ENCODE measurements around the gene GINS1.
"Not testable (repeated sequence)": the region's sequence is repeated elsewhere in the genome, so short reads cannot be mapped to it uniquely, and the experiment has no call there.

GINS1 gene

GRCh38 chr20:25457886-25458680 lies 50.6 kb downstream of the GINS1 start:
- DNase-seq: no peak

GRCh38 chr20:25459111-25459830 lies 51.8 kb downstream of the GINS1 start:
- no peak for DNase-seq

GRCh38 chr20:25459916-25460535 lies 52.6 kb downstream of the GINS1 start:
- DNase-seq: no peak

DNA sequence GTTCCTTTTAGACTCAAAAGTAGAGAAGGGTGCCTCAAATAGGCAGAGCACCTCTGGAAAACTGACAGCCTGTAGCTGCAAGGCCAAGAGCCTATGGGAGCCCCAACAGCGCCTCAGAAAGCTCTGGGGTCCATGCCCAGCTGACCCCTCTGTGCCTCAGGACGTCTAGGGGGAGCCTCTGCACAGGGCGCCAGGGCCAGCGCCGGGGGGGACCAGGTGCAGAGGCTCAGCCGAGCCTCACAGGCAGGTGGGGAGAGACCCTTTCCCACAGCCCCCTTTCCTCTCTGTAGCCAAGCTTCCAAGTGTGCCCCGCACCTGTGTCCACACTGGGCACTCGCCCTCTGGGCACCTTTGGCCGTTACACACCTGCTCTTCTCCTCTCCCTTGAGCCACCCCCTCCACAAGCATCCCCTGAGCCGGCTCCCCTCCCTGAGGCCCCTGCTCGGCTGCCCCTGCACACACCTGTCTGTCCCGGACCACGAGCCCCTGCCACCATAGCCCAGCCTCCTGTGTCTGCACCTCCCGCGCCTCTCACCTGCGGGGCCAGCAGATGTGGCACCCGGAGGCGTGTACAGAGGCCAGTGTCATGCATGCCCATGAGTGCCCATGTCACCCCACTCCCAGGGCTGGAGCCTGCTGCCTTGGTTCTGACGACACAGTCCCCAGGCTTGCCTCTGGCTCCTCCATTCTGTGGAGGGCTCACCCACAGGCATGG lies 53.2 kb downstream of the GINS1 start:
- no peak for DNase-seq

DNA sequence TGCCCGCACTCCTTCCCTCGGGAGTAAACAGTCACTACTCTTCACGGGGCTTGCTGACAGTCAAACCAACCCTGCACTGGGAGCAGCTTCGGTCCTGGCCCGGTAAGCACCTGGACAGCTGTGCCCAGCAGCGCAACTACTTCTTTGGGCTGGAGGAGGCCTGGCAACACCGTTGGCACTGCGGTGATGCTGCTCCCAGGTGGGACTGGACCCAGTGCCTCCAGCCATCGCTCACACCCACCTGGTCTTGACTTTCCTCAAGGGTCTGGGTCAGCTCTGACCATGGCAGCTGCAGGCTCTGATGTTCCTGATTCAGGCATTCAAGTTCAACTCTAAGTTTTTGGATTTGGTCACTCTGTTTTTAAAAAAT lies 53.8 kb downstream of the GINS1 start:
- DNase-seq: no peak

GRCh38 chr20:25461786-25462545 lies 54.5 kb downstream of the GINS1 start:
- no peak for DNase-seq

- DNase-seq: no peak
These were observed 57.2 kb downstream of the GINS1 start for GRCh38 chr20:25464501-25465242.

DNA sequence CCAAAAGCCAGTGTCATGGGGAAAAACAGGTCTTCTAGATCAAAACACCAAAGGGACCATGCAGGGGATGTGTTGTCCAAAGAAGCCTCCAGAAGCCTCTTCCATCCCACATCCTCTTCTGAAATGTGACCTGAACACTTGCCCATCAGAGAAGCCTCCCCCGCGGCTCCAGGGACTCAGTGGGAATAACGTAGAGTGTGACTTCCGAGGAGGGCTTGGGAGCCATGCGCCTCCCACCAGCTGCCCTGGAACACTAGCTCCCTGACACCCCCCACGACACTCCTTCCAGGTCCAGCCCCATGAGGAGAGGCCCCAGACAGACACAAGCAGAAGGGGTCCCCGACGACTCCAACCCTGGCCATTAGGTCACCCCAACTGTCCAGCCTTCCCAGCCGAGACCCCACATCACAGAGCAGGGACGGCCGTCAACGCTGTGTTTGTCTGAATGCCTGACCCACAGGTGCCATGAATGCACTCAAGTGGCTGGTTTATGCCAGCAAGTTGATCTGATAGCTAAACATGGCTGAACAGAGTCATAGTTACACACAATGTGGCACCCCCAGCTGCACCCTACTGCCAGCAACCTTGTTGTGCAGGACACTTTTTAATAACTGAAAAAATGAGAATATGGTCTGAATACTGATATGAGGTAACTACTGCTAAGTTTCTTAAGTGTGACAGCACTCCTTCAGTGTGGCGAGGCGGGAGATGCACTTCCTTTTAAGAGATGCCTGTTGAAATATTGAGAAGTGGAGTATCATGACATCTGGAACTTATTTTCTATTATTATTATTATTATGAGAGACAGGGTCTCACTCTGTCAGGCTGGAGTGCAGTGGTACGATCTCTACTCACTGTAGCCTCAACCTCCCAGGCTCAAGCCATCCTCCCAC lies 58.0 kb downstream of the GINS1 start:
- no peak for DNase-seq

GRCh38 chr20:25466846-25467245 lies 59.4 kb downstream of the GINS1 start:
- no peak for DNase-seq

DNA sequence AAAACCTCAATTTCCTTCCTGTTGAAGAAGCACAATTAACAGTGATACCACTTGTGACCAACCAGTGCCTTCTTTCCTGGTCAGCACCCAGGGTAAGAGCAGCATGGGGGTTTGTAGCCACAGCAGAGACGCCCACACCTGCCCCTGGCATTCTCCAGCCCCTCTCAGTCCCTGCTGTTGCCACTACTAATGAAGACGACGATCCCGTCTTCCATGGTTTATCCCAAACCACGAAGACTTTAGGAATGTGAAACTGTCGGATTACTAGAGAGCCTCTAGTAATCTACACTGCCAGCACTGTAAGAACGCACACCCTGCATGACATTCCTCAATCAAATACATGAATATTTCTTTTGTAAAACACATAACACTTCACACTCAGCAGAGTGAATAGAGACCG lies 60.0 kb downstream of the GINS1 start:
- no peak for DNase-seq

DNA sequence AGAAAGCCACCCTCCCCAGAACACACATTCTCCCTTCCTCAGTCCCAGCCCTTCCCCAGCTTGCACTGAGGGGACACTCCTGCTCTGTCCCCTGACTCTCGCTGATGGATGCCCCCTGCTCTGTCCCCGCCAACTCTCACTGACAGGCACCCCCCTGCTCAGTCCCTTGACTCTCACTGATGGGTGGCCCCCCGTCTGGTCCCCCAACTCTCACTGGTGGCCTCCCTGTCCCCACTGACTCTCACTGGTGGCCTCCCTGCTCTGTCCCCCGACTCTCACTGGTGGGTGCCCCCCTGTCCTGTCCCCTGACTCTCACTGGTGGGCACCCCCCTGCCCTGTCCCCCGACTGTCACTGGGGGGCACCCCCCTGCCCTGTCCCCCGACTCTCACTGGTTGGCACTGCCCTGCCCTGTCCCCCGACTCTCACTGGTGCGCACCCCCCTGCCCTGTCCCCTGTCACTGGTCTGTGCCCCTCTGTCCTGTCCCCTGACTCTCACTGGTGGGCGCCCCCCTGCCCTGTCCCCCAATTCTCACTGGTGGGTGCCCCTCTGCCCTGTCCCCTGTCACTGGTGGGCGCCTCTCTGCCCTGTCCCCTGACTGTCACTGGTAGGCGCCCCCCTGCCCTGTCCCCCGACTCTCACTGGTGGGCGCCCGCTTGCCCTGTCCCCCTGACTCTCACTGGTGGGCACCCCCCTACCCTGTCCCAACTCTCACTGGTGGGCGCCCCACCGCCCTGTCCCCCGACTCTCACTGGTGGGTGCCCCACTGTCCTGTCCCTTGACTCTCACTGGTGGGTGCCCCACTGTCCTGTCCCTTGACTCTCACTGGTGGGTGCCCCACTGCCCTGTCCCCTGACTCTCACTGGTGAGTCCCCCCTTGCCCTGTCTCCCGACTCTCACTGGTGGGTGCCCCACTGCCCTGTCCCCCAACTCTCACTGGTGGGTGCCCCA lies 60.9 kb downstream of the GINS1 start:
- no peak for DNase-seq

DNA sequence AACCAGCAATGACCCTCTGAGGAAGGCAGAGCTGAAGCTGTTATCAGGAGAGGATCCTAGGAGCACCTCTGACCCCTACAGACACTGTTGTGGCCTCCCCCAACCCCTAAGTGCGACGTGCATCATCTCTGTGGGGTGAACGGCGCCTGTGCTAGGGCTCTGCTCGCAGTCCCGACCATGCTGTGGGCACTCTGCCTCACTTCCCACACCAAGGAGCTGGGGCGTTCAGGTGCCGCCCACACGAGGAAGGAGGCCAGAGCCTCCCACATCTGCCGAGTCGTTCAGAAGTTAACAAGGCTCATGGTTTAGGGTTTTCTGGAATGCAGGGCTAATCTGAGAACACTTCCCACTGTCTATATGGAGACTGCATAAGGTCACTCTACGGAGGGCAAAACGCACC lies 62.1 kb downstream of the GINS1 start:
- DNase-seq: no peak

DNA sequence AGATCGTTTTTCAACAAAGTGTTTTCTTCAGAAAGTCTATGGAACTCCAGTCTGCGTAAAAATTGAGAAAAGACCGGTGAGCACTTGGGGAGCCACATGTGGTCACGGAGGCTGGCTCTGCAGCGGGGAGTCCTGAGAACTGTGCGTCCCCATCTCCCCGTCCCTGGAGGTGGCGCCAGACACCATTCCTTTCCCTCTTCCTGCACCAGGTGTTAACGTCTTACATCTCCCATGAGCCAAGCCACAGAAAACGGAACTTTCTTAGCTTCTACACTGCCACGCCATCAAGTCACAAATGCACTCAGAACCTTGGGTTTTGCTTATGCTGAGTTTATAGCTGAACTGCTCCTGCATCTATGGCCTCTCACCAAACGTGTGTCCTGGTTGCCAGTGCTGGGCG lies 62.6 kb downstream of the GINS1 start:
- peak; percentile 56 for DNase-seq

GRCh38 chr20:25471020-25471419 lies 63.5 kb downstream of the GINS1 start:
- no peak for DNase-seq

GRCh38 chr20:25473297-25473696 lies 65.8 kb downstream of the GINS1 start:
- DNase-seq: not testable (repeated sequence)

DNA sequence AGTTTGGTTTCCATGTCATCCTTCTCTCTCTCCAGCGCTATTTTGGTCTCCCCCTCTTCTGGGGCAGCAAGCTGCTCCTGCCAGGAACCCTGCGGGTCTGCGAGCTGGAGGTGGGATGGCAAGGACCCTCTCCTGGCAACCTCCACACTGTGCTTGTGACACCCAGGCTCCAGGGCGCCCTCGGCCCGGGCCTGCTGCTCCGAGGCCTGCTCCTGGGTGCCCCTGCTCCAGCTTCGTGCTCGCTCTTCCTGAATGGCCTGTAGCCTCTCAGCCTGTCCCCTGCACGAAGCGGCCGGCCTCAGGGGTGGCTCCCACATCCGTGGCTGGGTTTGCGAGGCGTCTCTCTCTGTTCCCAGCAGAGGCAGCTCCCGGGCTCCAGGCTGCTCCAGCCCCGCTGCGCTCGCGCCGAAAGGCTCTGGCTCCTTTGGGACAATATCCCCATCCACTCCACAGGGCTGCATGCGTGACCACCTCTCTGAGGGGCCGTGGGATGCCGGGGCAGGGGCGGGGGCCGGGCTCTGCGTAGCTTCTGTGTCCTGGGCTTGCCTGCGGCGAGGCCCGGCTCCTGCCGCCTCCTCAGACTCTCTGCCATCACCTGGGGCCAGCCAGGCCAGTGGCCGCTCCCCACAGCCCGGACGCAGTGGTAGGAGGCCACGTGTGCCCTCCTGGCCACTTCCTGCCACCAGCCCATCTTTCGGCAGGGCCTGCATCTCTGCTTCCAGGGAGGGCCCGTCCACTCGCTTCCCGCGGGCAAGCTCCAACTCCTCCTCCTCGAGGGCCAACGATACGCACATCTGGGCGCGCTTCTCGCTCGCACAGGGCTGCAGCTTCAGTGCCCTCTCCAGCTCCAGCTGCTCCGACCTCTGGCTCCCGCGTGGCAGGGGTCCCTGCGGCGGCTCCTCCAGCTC lies 68.9 kb downstream of the GINS1 start:
- no peak for DNase-seq

GRCh38 chr20:25477014-25477882 lies 69.8 kb downstream of the GINS1 start:
- DNase-seq: no peak

Measured in hematopoietic multipotent progenitor cell treated with erythropoietin and hydrocortisone succinate and interleukin-3 and kit ligand, for 6 days (in vitro differentiated cells).